Hematopoietic multipotent progenitor cell (in vitro differentiated cells): ENCODE data around the gene DCP1B. TPM values are rescaled to one million over a fixed set of nuclear protein-coding genes. Genes with fewer than 3 reads are reported as not detected.
A peak's percentile ranks its signal among the peaks of the same experiment; 100 is the strongest.

Experiments
- DNase-seq, 3 donors: peaks; one replicate each; pipeline ENCODE4 v3.0.0-alpha.2; 2011 to 2015; ENCODE audit warnings: low read depth in 2 of 3, low spot score in 2 of 3
- total RNA-seq: library from RNA; depleted of rRNA; stranded (reverse); fragments of >200 nt; gene quantifications from one replicate; pipeline ENCODE4 v1.2.3, GENCODE V29; 2012

DCP1B gene
- total RNA-seq, 1 donor, result 10.0 TPM

DNA sequence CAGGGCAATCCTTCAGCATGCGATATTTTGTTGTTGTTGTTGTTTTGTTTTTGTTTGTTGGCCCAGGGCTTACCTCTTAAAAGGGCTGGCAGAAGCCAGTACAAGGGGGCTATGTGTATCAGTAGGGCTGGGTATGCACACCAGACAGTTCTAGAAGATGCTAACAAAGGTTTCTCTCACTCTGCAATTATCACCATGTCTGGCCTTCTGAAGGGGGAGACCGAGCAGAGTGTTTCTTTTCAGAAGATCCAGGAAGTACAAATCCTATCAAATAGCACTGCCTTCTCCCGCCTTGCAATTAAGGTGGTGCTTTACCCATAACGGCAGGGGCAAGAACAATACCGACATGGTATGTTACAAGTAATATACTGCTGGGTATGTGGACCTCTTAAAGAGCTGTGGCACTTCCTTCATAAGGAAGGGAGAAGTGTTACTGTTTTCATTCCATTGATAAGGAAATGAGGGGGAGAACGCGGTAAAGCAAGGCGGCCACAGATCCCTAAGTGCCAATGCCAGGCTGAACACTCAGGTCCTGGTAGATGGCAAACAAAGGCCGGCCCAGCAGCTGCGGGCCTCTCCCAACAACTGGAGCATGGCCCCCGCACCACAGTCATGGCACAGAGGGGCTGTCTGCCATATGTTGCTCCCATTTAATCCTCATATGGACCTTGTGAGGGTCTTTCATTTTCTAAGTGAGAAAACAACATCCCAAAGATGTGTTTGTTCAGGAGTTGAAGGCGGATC lies 66.6 kb downstream of the DCP1B start:
- no peak for DNase-seq

DNA sequence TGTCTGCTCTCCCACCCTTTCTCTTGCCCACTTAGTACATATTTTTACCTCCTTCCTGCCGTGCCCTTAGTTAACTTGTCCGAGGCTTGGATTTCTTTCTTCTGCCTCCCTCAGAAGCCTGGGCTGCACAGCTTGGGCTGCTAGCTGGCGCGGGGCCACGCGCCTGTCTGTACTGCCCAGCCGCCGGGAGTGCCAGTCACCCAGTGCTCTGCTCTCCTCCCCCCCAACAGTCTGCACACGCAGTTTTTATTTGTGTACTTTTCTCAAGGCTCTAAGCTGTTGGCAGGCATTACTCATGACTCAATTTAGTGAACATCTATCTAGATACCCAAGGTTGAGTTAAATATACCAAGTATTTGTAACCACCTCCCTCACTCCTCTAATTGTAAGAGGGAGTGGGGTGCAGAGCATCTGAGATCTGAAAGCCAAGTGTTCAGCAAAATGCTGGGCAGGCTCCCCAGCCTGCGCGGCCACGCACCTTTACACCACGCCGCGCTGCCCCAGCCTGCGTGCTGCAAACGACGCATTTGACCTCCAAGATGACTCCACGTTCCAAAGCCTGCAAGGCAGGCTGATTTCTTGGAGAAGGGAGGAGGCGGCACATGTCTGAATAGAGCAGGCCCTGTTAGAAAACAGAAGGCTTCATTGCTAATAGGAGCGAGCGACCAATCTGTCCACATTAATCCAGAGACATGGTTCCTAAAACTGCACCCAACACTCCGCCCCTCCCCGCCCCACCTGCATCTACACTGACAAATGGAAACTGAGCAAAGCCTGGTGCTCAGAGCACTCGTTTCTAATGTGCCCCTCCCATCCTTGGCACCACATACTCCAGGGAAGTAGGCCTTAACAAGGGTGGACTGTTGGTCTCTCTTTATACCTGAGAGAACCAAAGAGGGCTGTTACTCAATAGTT lies 67.6 kb downstream of the DCP1B start:
- DNase-seq, result no peak

DNA sequence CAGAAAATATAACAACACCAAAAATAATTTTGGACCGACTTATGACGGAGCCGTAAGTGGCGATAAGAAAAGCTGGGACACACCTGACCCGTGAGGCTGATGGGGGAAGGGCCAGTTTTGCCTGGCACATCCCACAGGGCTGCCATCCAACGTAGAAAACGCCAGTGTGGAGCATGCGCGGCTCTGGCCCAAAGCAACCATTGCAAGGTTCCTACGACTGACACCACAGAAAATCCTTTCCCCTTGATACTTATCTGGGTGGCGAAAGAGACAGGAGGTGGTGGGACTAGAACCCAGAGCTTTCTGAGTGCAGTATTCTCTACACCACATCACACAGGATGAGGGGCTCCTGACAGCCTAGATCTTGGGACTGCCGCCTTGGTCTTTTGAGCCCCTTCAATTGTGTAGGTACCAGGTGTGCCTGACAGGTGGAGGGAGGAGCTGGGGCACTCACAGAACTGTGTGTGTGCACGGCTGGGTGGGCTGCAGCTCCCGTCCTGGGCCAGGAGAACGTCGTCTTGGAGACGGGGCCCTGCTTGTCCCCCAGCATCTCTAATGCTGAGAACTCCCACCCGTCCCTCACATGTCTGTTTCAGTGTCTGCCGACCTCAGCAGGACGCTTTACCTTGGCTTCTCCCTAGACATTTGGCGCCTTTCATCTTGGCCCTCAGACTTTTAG lies 68.4 kb downstream of the DCP1B start:
- DNase-seq, result no peak

DNA sequence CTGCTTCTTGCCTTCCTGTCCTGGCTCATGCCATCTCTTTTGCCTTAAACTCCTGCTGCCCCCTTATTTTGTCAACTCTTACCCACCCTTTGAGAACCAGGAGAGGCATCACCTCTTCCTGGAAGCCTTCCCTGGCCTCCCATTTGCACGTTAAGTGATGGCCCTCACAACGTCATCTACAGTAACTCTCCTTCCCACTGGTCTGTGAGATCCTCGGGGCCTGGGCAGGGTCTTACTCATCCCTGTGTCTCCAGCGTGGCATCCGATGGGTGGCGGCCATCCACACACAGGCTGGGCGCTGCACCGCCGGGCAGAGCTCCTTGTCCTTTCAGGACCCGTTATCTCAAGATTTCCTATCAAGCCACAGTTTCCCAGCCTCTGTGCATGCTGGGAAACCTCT lies 69.0 kb downstream of the DCP1B start:
- DNase-seq, result no peak

DNA sequence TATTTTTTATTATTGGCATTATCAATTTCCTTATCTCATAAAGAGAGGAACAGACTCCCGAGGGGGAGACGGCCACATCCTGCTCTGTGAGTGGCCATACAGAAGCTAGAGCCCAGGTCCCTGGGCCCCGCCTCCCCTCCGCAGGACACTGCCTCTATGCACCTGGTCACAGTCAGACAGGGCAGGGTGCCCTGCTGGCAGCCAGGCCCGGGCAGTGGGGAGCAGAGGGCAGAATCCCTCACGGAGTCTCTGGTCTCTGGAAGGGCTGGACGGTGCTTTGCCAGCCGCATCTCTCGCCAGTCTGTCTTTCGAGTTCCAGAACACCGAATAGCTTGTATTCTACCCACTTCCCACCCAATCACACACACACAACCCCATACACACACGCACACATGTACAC lies 69.4 kb downstream of the DCP1B start:
- DNase-seq, result no peak

DNA sequence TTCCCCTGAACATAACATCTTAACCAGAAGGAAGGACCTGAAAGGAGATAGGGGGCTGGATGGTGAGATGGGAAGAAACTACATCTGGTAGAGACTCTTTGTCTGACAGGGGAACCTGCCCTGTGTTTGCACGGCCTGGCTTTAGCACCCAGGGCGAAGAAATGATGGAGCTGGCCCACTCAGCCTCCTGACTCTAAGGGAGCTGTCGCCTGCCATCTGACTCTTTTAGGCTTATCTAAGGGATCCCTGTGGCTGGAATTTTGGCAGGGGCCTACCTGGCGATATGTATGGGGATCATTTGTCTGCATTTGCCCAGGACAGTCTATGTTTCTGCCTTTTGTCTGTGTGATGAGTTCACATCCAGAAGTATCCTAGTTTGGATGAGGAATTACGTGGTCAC lies 70.2 kb downstream of the DCP1B start:
- no peak for DNase-seq

DNA sequence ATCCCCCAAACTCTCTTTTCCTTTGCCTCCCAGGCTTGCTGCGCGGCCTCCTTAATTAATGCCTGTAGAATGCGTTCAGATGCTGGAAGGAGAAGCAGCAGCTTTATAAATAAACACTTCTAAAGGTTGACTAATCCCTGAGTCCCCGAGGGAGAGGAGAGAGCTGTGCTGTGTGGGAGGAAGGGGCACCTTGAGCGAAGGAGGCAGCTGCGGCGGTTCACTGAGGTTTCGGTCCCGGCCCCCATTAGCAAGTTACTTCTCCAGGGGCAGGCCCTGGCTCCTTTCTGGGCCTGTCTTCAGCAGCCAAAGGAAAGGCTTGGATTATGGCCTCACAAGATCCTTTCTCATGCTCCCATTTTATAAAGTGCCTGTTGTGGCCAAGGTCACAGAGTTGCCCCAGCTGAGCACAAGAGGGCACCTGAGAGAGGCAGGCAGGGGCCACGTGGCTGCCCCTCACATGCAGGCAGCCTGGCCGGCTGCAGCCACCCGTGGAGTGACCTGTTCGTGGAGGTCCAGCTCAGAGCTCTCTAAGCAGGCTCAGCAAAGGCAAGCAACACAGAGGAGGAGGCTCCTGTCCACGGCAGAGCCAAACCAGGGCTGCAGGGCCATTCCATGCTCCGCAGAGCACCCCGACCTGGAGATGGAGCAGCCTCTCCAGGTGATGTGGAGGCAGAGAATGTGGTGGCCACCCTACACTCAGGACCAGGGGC lies 70.8 kb downstream of the DCP1B start:
- DNase-seq, result no peak

DNA sequence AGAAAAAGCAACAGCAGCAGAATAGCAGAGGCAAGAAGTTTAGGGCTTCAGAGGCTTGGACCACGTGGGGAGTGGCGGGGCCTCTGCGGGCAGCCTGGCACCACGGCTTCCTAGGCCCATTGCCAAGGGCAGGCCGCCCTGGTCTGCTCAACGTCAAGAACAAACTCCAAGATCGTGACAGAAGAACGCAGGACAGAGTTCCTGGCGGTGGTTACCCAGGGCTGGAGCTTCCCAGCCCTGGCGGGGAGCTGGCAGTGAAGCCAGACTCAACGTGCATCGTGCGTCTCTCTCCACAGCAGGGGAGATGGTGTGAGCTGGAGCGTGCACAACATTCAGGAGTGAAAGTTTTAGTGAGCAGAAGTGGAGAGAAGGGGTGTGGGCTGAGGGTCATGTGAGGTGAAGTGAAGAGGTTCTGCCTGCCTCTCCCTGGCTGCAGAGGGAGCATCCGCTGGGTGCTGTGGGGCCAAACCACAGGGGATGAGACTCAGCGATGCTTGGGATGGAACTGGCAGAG lies 71.9 kb downstream of the DCP1B start:
- DNase-seq, result peak in 1 of 3 donors; percentile 54

DNA sequence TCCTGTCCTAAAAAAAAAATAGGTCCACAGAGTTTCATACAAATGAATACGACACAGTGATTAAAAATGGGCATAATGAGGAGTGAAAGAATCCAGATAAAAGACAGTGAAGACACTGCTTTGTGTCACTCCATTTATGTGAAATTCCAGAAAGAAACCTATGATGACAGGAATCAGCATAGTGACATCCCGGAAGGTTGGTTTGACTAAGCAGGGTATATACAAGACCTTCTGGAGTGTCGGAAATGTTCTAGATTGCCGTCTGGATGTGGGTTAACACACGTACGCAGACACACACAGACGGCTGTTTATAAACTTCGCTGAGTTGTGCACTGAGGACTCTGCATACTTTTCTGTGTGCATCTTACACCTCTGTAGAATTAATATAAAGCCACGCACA lies 72.6 kb downstream of the DCP1B start:
- DNase-seq, result no peak

DNA sequence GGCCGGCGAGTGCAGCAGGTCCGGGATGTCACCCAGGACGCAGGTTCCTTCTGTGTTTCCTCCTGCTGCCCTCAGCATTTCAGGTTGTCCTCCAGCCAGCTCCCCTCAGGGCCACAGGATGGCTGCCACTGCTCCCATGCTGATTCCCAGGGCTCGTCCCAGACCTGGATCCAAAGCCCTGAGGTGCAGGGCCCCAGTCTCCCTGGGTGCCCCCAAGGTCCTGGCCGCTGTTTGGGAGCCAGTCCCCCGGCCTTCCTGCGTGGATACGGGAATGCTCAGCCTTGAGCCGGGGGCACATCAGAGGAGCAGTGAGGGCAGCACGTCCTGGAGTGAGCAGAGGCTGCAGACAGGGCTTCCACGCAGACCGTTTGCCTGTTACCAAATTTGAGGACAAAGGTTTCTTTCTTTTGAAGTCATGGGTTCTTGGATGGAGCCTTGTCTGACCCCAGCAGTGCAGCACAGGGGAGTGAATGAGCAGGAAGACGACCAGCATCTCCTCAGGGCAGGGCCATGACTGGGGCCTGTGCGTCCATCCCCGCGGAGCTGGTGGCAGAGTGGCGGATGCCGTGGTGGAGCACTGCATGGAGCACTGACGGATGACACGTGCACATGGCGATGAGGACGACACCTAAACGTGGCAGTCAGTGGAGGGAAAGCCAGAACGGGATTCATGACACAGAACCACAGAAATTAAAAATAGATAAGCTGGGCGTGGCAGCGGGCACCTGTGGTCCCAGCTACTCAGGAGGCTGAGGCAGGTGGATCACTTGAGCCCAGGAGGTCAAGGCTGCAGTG lies 73.3 kb downstream of the DCP1B start:
- DNase-seq, result no peak

DNA sequence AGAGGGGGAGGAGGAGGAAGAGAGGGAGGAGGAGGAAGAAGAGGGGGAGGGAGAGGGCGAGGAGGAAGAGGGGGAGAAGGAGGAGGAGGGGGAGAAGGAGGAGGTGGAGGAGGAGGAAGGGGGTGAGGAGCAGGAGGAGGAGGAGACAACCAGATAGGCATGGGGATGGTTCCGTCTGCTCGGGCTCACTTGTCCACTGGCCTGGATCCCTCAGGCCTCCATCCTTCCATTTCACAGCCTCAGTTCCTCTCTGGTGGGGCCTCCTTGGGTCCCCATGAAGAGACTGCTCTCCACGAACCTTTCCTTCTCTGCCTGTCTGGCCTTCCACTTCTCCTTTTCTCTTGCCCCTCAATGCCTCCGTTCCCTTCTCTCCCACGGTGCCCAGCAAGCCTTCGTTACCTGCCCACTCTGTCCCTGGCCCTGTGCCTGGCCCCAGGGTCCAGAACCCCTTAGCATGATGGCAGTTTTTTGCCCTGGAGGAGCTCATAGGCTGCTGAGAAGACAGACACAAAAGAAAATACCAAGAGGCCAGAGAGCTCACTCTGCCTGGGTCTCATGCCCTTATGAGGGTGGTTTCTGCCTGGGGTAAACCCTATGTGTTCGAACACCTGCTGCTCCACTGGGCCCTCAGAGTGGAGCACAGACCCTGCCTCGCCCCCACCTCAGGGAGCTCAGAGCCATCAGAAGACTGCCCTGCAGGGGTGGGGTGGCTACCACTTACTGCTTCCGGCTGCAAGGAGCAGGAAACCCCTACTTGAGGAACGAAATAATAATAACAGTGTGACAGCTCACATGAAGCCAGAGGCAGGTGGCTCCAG lies 74.1 kb downstream of the DCP1B start:
- DNase-seq, result no peak

DNA sequence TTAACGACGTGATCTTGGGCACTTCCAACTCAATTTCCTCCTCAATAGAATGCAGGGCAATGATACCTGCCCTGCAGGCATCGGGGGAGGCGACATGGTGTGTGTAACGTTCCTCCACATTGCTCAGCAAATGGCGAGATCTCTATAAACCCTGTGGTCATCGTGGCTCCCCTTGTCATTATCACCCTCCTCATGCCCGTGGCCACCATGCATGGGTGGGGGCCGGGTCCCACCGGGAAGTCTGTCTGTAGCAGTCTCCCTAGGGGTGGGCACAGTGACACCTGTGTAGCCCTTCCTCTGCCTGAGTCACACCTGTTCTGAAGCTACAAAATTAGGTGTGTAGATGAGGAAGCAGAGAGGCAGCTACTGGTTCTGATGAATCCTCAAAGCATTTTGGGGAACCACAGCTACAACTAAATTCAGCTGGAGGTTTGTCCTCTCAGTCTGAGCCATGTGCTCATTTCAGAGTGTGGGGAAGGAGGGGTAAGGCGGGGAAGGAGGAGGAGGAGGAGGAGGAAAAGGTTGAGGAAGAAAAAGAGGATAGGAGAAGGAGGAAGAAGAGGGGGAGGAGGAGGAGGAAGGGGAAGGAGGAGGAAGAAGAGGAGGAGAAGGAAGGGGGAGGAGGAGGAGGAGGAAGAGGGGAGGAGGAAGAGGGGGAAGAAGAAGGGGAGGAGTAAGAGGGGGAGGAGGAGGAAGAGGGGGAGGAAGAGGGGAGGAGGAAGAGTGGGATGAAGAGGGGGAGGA lies 74.8 kb downstream of the DCP1B start:
- DNase-seq, result no peak

DNA sequence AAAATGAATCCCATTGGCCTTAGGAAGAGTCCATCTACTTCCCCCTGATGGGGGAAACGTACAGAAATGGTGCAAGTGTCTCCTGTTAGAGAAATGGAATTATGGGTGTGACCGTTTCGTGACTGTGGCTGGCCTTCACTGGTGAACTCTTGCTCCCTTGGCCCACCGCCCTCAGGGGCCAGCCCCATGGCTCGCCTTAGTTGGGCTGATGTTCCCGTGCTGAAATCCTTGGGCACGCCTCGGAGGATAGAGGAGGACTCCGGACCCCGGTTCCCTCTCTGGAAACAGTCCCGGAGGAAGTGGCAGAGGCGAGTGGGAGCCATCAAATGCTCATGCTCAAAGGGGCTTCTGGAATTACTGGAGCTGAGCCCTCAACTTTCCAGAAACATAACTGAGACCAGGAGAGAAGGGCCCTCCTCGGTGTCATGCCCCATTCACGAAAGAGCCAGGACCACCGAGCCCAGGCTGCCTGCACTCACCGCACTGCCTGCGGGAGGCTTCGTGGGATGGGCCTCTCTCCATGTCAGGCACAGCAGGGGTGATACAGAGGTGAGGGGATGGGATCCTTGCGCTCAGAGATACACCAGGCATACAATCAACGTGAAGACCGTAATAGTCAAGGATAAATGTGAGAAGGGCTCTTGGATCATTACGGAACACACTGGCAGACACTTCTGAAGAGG lies 75.7 kb downstream of the DCP1B start:
- no peak for DNase-seq

DNA sequence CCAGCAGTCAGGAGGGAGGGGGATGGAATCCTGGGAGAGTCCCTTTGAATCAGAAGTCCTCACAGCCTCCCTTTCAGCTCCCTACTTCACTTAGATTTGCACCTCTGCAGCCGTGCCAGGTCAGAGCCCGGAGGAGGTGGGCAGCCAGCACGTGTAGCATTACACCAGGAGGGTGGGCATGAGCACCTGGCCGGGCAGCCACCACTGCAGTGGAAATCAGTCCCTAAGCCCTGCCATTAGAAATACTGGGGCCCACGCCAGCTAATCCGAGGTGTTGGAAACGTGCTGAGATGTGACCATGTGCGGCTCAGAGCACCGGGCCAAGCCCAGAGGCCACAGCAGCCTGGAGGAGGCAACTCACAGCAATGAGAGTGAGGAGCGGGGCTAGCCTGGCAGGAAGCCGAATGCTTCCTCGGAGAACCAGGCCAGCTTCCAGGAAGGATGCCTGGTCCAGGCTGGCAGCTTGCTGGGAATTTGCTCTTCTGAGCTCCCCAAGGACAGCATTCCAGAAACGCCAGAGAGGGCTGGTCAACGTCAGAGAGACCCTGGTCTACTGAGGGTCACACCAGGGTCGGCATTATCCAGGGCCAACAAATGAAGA lies 76.4 kb downstream of the DCP1B start:
- DNase-seq, result no peak

DNA sequence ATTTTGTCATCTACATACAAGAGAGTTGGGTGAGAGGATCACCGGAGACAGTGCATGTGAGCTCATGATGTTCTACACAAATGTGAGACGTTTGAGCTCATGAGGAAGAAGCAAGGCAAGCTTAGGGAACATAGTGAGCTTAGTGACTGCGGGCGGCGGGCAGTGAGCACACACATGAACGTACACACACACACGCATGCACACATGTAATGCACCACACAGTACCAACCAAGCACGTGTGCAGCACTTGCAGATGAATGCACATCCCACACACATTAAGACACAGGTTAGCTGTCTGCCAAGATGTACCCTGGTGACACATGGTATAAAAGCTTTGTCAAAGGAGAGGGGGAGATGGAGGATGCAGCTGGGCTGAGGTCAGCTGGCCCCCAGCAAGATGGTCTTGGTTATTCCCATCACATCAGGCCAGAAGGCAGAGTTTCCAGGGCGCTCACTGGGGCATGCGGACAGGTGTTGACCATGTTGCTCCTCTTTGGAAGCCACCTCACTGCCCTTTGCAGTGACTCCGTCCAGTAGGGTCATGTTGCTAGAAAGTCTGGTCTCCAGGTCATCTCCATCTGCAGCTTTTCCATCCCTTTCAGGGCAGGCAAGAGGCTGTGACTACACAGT lies 77.1 kb downstream of the DCP1B start:
- DNase-seq, result no peak

DNA sequence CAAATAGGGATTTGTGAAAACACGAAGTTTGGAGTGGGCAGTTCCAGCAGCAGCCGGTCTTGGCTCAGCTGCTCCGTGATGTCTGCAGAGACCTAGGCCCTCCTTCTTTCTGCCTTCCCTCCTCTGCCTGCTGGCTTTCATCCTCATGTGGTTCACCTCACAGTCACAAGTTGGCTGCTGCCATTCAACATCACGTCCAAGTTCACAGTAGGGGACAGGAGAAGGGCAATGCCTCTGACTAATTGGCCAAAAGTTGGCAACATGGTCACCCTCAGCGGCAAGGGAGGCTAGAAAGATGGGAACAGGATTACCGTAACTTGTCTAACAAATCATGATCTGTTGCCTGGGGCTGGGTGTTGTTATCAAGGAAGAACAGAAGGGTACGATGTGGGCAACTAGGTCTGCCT lies 78.0 kb downstream of the DCP1B start:
- DNase-seq, result no peak

DNA sequence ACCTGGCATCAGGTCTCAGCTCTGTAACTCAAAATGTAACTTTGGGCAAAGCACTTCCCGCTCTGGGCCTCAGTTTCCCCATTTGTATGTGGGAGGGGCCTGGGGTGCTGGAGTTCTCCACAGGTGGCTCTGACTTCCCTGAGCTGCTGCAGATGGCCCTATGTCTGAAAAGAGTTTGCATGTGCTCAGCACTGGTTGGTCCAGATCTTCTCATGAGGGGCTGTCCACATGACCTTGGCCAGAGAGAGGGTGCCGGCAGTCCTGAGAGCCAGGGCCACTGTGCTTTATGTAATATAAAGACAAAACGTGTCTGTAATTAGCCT lies 78.6 kb downstream of the DCP1B start:
- no peak for DNase-seq
